ENCODE measurements around the gene CDH5. TPM values are rescaled to one million over a fixed set of nuclear protein-coding genes. Genes with fewer than 3 reads are reported as not detected.

Gene CDH5, protein sequence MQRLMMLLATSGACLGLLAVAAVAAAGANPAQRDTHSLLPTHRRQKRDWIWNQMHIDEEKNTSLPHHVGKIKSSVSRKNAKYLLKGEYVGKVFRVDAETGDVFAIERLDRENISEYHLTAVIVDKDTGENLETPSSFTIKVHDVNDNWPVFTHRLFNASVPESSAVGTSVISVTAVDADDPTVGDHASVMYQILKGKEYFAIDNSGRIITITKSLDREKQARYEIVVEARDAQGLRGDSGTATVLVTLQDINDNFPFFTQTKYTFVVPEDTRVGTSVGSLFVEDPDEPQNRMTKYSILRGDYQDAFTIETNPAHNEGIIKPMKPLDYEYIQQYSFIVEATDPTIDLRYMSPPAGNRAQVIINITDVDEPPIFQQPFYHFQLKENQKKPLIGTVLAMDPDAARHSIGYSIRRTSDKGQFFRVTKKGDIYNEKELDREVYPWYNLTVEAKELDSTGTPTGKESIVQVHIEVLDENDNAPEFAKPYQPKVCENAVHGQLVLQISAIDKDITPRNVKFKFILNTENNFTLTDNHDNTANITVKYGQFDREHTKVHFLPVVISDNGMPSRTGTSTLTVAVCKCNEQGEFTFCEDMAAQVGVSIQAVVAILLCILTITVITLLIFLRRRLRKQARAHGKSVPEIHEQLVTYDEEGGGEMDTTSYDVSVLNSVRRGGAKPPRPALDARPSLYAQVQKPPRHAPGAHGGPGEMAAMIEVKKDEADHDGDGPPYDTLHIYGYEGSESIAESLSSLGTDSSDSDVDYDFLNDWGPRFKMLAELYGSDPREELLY
- total RNA-seq, result 38.3 TPM

- Histone ChIP-seq H3K4me1 (peaks cover 25% of the 10 kb centered on the region), H3K27me3 (no peaks in the 10 kb centered on the region), H3K9me3 (no peaks in the 10 kb centered on the region), H3K4me3 (peak within 1 kb of the TSS; percentile 30 to 37), H3K36me3 (no peaks in the 10 kb centered on the region), H3K27ac (peak within 1 kb of the TSS; percentile 54)
- intact Hi-C loops (cut with DNase I), result no loop called here
- TF ChIP-seq POLR2A (IDR thresholded peaks at IDR 0.05) (no peak), POLR2AphosphoS5 (IDR thresholded peaks at IDR 0.05; ENCODE audit: insufficient read depth in 1 of 2, low read depth in 1 of 2) (peak in 1 of 2 donors; percentile 52)
- TF ChIP-seq, protein P1, sequence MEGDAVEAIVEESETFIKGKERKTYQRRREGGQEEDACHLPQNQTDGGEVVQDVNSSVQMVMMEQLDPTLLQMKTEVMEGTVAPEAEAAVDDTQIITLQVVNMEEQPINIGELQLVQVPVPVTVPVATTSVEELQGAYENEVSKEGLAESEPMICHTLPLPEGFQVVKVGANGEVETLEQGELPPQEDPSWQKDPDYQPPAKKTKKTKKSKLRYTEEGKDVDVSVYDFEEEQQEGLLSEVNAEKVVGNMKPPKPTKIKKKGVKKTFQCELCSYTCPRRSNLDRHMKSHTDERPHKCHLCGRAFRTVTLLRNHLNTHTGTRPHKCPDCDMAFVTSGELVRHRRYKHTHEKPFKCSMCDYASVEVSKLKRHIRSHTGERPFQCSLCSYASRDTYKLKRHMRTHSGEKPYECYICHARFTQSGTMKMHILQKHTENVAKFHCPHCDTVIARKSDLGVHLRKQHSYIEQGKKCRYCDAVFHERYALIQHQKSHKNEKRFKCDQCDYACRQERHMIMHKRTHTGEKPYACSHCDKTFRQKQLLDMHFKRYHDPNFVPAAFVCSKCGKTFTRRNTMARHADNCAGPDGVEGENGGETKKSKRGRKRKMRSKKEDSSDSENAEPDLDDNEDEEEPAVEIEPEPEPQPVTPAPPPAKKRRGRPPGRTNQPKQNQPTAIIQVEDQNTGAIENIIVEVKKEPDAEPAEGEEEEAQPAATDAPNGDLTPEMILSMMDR (IDR thresholded peaks at IDR 0.05), result no peak
- DNase-seq (ENCODE audit: extremely low spot score in 2 of 2), result no peak
Observed at GRCh38 chr16:66366433-66367299, at the start of gene CDH5. Gene CDH5, plus strand, starts transcription at chr16:66366691. Its CDS starts 12,647 bp downstream, at chr16:66379338.

DNA sequence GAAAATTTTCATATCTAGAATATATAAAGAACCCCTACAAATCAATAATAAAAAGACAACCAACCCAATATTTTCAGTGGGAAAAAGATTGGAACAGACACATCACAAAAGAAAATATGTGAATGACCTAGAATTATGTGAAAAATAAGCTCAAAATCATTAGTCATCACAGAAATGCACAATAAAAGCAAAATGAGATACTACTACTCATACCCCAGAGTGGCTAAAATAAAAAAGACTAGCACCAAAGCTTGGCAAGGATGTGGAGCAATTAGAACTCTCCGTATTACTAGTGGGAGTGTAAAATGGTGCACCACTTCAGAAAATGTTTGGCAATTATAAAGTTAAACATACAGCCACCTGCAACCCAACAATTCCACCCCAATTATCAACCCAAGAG, 48.0 kb upstream of the CDH5 start:
- intact Hi-C loops (cut with DNase I), result loop anchor here (5.0 kb wide), 1 partner anchor 879 kb away; the partner anchor contains the start of gene ELMO3
- Histone ChIP-seq H3K27ac (no peak overlapping the region), H3K36me3 (no peaks in the 10 kb centered on the region)

GRCh38 chr16:66320774-66321173, 45.7 kb upstream of the CDH5 start:
- no peaks in the 10 kb centered on the region for H3K9me3 ChIP-seq
- no peaks in the 10 kb centered on the region for H3K4me1 ChIP-seq
- no peaks in the 10 kb centered on the region for H3K27me3 ChIP-seq
- no peak overlapping the region for H3K4me3 ChIP-seq
- no peaks in the 10 kb centered on the region for H3K36me3 ChIP-seq
- no peak for DNase-seq (ENCODE audit: extremely low spot score in 2 of 2)
- no peak overlapping the region for H3K27ac ChIP-seq
- intact Hi-C loops (cut with DNase I), result no loop called here
- TF ChIP-seq POLR2A (IDR thresholded peaks at IDR 0.05) (no peak), POLR2AphosphoS5 (IDR thresholded peaks at IDR 0.05; ENCODE audit: insufficient read depth in 1 of 2, low read depth in 1 of 2) (no peak)

More for the DNA sequence above, 48.0 kb upstream of the CDH5 start:
- DNase-seq (ENCODE audit: extremely low spot score in 2 of 2), result no peak
- no peak overlapping the region for H3K4me3 ChIP-seq
- H3K4me1 ChIP-seq, result peaks cover 9% of the 10 kb centered on the region
- no peaks in the 10 kb centered on the region for H3K9me3 ChIP-seq
- no peak for TF ChIP-seq POLR2AphosphoS5 (IDR thresholded peaks at IDR 0.05; ENCODE audit: insufficient read depth in 1 of 2, low read depth in 1 of 2)
- no peak for TF ChIP-seq POLR2A (IDR thresholded peaks at IDR 0.05)
- TF ChIP-seq, protein P1 (IDR thresholded peaks at IDR 0.05), result no peak
- H3K27me3 ChIP-seq, result no peaks in the 10 kb centered on the region

DNA sequence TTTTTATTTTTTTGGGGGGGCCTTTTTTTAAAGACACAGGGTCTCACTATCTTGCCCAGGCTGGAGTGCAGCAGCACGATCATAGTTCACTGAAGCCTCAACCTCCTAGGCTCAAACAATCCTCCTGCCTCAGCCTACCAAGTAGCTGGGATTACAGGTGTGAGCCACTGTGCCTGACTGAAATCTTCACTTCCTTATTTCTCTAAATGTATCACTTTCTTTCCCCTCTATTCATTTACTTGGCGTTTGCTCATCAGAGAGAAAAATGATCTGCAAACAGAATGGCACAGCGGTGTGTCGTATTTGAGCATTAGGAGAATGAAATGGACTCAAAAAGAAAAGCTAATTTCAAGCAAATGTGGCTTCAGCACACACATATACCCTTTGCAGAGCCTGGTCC, 44.3 kb upstream of the CDH5 start:
- Histone ChIP-seq H3K36me3 (no peaks in the 10 kb centered on the region), H3K4me3 (no peak overlapping the region), H3K27me3 (no peaks in the 10 kb centered on the region), H3K9me3 (no peaks in the 10 kb centered on the region), H3K4me1 (no peaks in the 10 kb centered on the region), H3K27ac (no peak overlapping the region)
- DNase-seq (ENCODE audit: extremely low spot score in 2 of 2), result no peak
- TF ChIP-seq, protein P1 (IDR thresholded peaks at IDR 0.05), result no peak
- TF ChIP-seq POLR2AphosphoS5 (IDR thresholded peaks at IDR 0.05; ENCODE audit: insufficient read depth in 1 of 2, low read depth in 1 of 2) (no peak), POLR2A (IDR thresholded peaks at IDR 0.05) (no peak)
- intact Hi-C loops (cut with DNase I), result no loop called here

All from vagina (tissue), 2 donors.